GM23338 (cell line): ENCODE data around the gene TNIP1. TPM values are rescaled to one million over a fixed set of nuclear protein-coding genes. Genes with fewer than 3 reads are reported as not detected.

Experiments used
- ATAC-seq: fragments of 200-7000 bp; cut with Tn5 transposase; 3 replicates; pipeline ENCODE4 v1.9.1; 2020
- DNase-seq: peaks from one replicate; pipeline ENCODE4 v3.0.0-alpha.2; 2015; ENCODE audit warnings: low spot score
- H2AFZ ChIP-seq: fragments of 200-600 bp; sonication (generic); 2 replicates; pipeline ENCODE4 v1.8.0; 2016; ENCODE audit warnings: antibody characterized with exemption, mild to moderate bottlenecking, moderate library complexity
- H3F3A ChIP-seq: fragments of 200-600 bp; sonication (generic); replicated peaks from 2 replicates; pipeline ENCODE4 v1.8.0; 2017; ENCODE audit warnings: antibody characterized with exemption, mixed run types, low read depth
- H3K27ac ChIP-seq: fragments of 200-600 bp; sonication (generic); 2 replicates; pipeline ENCODE4 v1.6.1; 2016; ENCODE audit warnings: low read depth
- H3K27me3 ChIP-seq: fragments of 200-600 bp; sonication (generic); 2 replicates; pipeline ENCODE4 v1.8.0; 2016; ENCODE audit warnings: mild to moderate bottlenecking, mixed run types, moderate library complexity; ENCODE audit not compliant: insufficient read depth
- H3K36me3 ChIP-seq: fragments of 200-600 bp; sonication (generic); 2 replicates; pipeline ENCODE4 v1.8.0; 2016; ENCODE audit warnings: mild to moderate bottlenecking; ENCODE audit not compliant: insufficient read depth
- H3K4me1 ChIP-seq: fragments of 200-600 bp; sonication (generic); 2 replicates; pipeline ENCODE4 v1.8.0; 2016; ENCODE audit warnings: mild to moderate bottlenecking, moderate library complexity; ENCODE audit not compliant: insufficient read depth
- H3K4me2 ChIP-seq: fragments of 200-600 bp; sonication (generic); 2 replicates; pipeline ENCODE4 v1.7.1; 2017; ENCODE audit warnings: mixed run types
- H3K4me3 ChIP-seq: fragments of 200-600 bp; sonication (generic); 2 replicates; pipeline ENCODE4 v1.6.1; 2016; ENCODE audit warnings: mixed run types
- H3K79me2 ChIP-seq: fragments of 200-600 bp; sonication (generic); replicated peaks from 2 replicates; pipeline ENCODE4 v1.8.0; 2017; ENCODE audit warnings: mild to moderate bottlenecking; ENCODE audit not compliant: insufficient read depth
- H3K9me2 ChIP-seq: fragments of 200-600 bp; sonication (generic); 2 replicates; pipeline ENCODE4 v1.8.0; 2017; ENCODE audit not compliant: insufficient read depth
- H4K20me1 ChIP-seq: fragments of 200-600 bp; sonication (generic); replicated peaks from 2 replicates; pipeline ENCODE4 v1.8.0; 2017; ENCODE audit warnings: mild to moderate bottlenecking; ENCODE audit not compliant: insufficient read depth
- H3K27ac Mint-ChIP-seq: 2 replicates; pipeline ENCODE4 v1.8.0; 2020; ENCODE audit warnings: inconsistent platforms, mild to moderate bottlenecking, moderate library complexity, mixed read lengths
- H3K27me3 Mint-ChIP-seq: 3 replicates; pipeline ENCODE4 v1.8.0; 2022; ENCODE audit warnings: low read depth, mild to moderate bottlenecking, moderate library complexity, mixed read lengths, inconsistent platforms; ENCODE audit not compliant: insufficient read depth, poor library complexity
- H3K36me3 Mint-ChIP-seq: 3 replicates; pipeline ENCODE4 v1.8.0; 2021; ENCODE audit warnings: low read depth, mild to moderate bottlenecking, inconsistent platforms, moderate library complexity, mixed read lengths
- H3K4me1 Mint-ChIP-seq: 3 replicates; pipeline ENCODE4 v1.8.0; 2020; ENCODE audit warnings: mild to moderate bottlenecking, inconsistent platforms, mixed read lengths
- H3K4me3 Mint-ChIP-seq: 3 replicates; pipeline ENCODE4 v1.8.0; 2021; ENCODE audit warnings: moderate library complexity, mild to moderate bottlenecking, inconsistent platforms, mixed read lengths
- H3K9me3 Mint-ChIP-seq: 3 replicates; pipeline ENCODE4 v1.8.0; 2020; ENCODE audit warnings: moderate library complexity, mild to moderate bottlenecking, inconsistent platforms, mixed read lengths
- CREB1 ChIP-seq: fragments of 250-450 bp; sonication (Bioruptor Pico); IDR thresholded peaks from 2 replicates; pipeline ENCODE4 v1.5.0; 2020; ENCODE audit warnings: low read depth, mild to moderate bottlenecking, moderate library complexity
- ETS1 ChIP-seq: IDR thresholded peaks from 2 replicates; pipeline ENCODE4 v1.6.1; 2016; ENCODE audit warnings: antibody characterized with exemption
- EZH2 ChIP-seq: fragments of 200-600 bp; sonication (generic); IDR thresholded peaks from one replicate; pipeline ENCODE4 v1.8.0; 2017; ENCODE audit warnings: antibody characterized with exemption, mild to moderate bottlenecking, low read depth; ENCODE audit not compliant: unreplicated experiment
- EZH2phosphoT487 ChIP-seq: fragments of 200-600 bp; sonication (generic); IDR thresholded peaks from one replicate; pipeline ENCODE4 v1.8.1; 2018; ENCODE audit warnings: antibody characterized with exemption; ENCODE audit not compliant: unreplicated experiment
- JUNB ChIP-seq: IDR thresholded peaks from one replicate; pipeline ENCODE4 v1.6.1; 2016; ENCODE audit warnings: antibody characterized with exemption; ENCODE audit not compliant: unreplicated experiment
- NANOG ChIP-seq: IDR thresholded peaks from 2 replicates; pipeline ENCODE4 v1.6.1; 2016; ENCODE audit warnings: antibody characterized with exemption, borderline replicate concordance
- POLR2AphosphoS5 ChIP-seq: IDR thresholded peaks from 2 replicates; pipeline ENCODE4 v1.6.1; 2016; ENCODE audit warnings: antibody characterized with exemption, low read depth
- REST ChIP-seq: IDR thresholded peaks from one replicate; pipeline ENCODE4 v1.6.1; 2018; ENCODE audit warnings: antibody characterized with exemption; ENCODE audit not compliant: unreplicated experiment
- STAT1 ChIP-seq: IDR thresholded peaks from one replicate; pipeline ENCODE4 v1.6.1; 2016; ENCODE audit warnings: antibody characterized with exemption; ENCODE audit not compliant: unreplicated experiment
- ZNF114 ChIP-seq: fragments of 250-450 bp; sonication (Bioruptor Pico); IDR thresholded peaks from 2 replicates; pipeline ENCODE4 v1.5.0; 2020; ENCODE audit warnings: mild to moderate bottlenecking, moderate library complexity
- ZNF331 ChIP-seq: fragments of 250-450 bp; sonication (Bioruptor Pico); IDR thresholded peaks from 2 replicates; pipeline ENCODE4 v1.5.0; 2020; ENCODE audit warnings: low read depth, mild to moderate bottlenecking, moderate library complexity
- ZNF462 ChIP-seq: fragments of 250-450 bp; sonication (Bioruptor Pico); IDR thresholded peaks from 2 replicates; pipeline ENCODE4 v1.5.0; 2020; ENCODE audit warnings: mild to moderate bottlenecking, moderate library complexity
- polyA plus RNA-seq: library from polyadenylated mRNA; unstranded; fragments of >200 nt; fragmentation: Nextera tagmentation; extraction: Ambion mirVana; gene quantifications from 2 replicates; pipeline ENCODE4 v1.2.1, GENCODE V29; 2016
- total RNA-seq: library from RNA; depleted of rRNA; stranded (reverse); fragments of >200 nt; shearing (Covaris generic); gene quantifications from 2 replicates; pipeline ENCODE4 v1.2.3, GENCODE V29; 2014
- TF ChIP-seq, protein P1 (sequence below), 2 experiments: fragments of 200-600 bp in 1 of 2; sonication (generic) in 1 of 2; conservative IDR thresholded peaks; 2 replicates each; pipeline versions ENCODE4 v1.5.1 to v1.6.1; 2016 to 2017; ENCODE audit warnings: antibody characterized with exemption in 2 of 2, low read depth in 2 of 2, mild to moderate bottlenecking in 2 of 2, moderate library complexity in 1 of 2

The TNIP1 gene
- total and polyA plus RNA-seq, 2 experiments from 2014 or later, result 10.3 to 29.6 TPM

- Histone ChIP-seq H2AFZ (no peak overlapping the region), H3K4me2 (no peak overlapping the region), H3K4me1 (no peaks in the 10 kb centered on the region), H3K79me2 (peaks cover 16% of the 10 kb centered on the region), H3F3A (no peaks in the 10 kb centered on the region), H3K4me3 (no peak overlapping the region), H4K20me1 (peaks cover 14% of the 10 kb centered on the region), H3K36me3 (no peaks in the 10 kb centered on the region), H3K27me3 (no peaks in the 10 kb centered on the region), H3K27ac (no peak overlapping the region), H3K9me2 (no peaks in the 10 kb centered on the region)
- Mint-ChIP-seq H3K4me1 (peaks cover 3% of the 10 kb centered on the region; the same call in 2 of the 3 replicates), H3K27me3 (peaks cover 4% of the 10 kb centered on the region), H3K36me3 (peaks cover 4% of the 10 kb centered on the region; the same call in 2 of the 3 replicates), H3K9me3 (no peaks in the 10 kb centered on the region), H3K27ac (no peak overlapping the region), H3K4me3 (no peak overlapping the region)
- ATAC-seq, result no peak
- TF ChIP-seq ZNF462 (CRISPR knock-in tag), result no peak
- TF ChIP-seq NANOG, result no peak
- no peak for TF ChIP-seq ZNF331 (CRISPR knock-in tag)
- TF ChIP-seq EZH2phosphoT487, result no peak
- no peak for TF ChIP-seq ZNF114 (CRISPR knock-in tag)
- no peak for TF ChIP-seq JUNB
- TF ChIP-seq, protein P1, sequence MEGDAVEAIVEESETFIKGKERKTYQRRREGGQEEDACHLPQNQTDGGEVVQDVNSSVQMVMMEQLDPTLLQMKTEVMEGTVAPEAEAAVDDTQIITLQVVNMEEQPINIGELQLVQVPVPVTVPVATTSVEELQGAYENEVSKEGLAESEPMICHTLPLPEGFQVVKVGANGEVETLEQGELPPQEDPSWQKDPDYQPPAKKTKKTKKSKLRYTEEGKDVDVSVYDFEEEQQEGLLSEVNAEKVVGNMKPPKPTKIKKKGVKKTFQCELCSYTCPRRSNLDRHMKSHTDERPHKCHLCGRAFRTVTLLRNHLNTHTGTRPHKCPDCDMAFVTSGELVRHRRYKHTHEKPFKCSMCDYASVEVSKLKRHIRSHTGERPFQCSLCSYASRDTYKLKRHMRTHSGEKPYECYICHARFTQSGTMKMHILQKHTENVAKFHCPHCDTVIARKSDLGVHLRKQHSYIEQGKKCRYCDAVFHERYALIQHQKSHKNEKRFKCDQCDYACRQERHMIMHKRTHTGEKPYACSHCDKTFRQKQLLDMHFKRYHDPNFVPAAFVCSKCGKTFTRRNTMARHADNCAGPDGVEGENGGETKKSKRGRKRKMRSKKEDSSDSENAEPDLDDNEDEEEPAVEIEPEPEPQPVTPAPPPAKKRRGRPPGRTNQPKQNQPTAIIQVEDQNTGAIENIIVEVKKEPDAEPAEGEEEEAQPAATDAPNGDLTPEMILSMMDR (conservative IDR thresholded peaks at IDR 0.05; ENCODE audit: low read depth in 2 of 2), result no peak
- no peak for TF ChIP-seq STAT1
- TF ChIP-seq REST, result no peak
- no peak for TF ChIP-seq ETS1
- TF ChIP-seq EZH2, result no peak
- TF ChIP-seq CREB1 (CRISPR knock-in tag), result no peak
- no peak for TF ChIP-seq POLR2AphosphoS5
- no peak for DNase-seq
Measured at GRCh38 chr5:151072630-151073025, 8.2 kb downstream of the TNIP1 start.
